Effector memory CD4-positive, alpha-beta T cell (primary cell): ENCODE measurements around the gene SHH.
"Not testable (repeated sequence)": the region's sequence is repeated elsewhere in the genome, so short reads cannot be mapped to it uniquely, and the experiment has no call there.

Experiments used
- DNase-seq, 3 donors: peaks; one replicate each; pipeline ENCODE4 v3.0.0-alpha.2; 2020
- H3K27ac ChIP-seq: 2 replicates; pipeline ENCODE4 v1.7.0; 2013; ENCODE audit warnings: mild to moderate bottlenecking, low read length, moderate library complexity; ENCODE audit not compliant: insufficient read depth, poor library complexity, severe bottlenecking
- H3K27me3 ChIP-seq: replicated peaks from 2 replicates; pipeline ENCODE4 v1.7.0; 2013; ENCODE audit warnings: mild to moderate bottlenecking, low read length; ENCODE audit not compliant: insufficient read depth, control insufficient read depth, poor library complexity, severe bottlenecking
- H3K36me3 ChIP-seq: 2 replicates; pipeline ENCODE4 v1.7.0; 2013; ENCODE audit warnings: mild to moderate bottlenecking, low read length, moderate library complexity; ENCODE audit not compliant: control insufficient read depth, insufficient read depth
- H3K4me1 ChIP-seq: 2 replicates; pipeline ENCODE4 v1.7.0; 2013; ENCODE audit warnings: low read length, mild to moderate bottlenecking; ENCODE audit not compliant: control insufficient read depth, insufficient read depth, poor library complexity, severe bottlenecking
- H3K4me3 ChIP-seq: 2 replicates; pipeline ENCODE4 v1.7.0; 2013; ENCODE audit warnings: low read length, low read depth, mild to moderate bottlenecking; ENCODE audit not compliant: insufficient read depth, poor library complexity, severe bottlenecking
- H3K9me3 ChIP-seq: 2 replicates; pipeline ENCODE4 v1.7.0; 2013; ENCODE audit warnings: mild to moderate bottlenecking, low read length, moderate library complexity; ENCODE audit not compliant: control insufficient read depth

The SHH gene

DNA sequence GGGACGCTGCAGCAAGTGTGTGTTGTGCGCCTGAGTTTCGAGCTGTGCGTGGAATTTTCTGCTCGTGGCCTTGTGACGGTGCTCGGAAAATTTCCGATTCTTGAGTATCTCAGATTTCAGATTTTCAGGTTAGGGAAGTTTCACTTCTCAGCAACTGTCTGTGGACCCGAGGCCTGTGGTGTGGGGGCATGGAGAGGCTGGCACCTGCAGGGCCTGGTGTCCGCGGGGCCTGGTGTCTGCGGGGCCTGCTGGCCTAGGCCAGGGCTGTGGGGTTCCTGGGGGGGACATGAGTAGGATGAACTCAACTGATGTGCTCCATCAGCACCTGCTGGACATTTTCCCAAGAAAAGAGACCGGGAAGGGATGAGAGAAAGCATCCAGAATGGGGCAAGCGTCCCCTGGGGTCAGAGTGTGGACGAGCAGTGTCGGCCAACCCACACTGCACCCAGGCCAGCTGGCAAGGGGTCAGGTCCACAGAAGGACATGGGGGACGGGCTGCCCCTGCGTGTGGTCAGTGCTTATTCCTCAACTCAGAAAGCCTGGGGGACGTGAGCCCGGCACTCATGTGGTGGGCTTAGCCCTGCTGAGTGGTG, 31.3 kb upstream of the SHH start:
- Histone ChIP-seq H3K9me3 (no peaks in the 10 kb centered on the region), H3K4me1 (no peaks in the 10 kb centered on the region), H3K36me3 (no peaks in the 10 kb centered on the region), H3K27me3 (no peaks in the 10 kb centered on the region), H3K4me3 (no peak overlapping the region), H3K27ac (no peak overlapping the region)
- no peak for DNase-seq

DNA sequence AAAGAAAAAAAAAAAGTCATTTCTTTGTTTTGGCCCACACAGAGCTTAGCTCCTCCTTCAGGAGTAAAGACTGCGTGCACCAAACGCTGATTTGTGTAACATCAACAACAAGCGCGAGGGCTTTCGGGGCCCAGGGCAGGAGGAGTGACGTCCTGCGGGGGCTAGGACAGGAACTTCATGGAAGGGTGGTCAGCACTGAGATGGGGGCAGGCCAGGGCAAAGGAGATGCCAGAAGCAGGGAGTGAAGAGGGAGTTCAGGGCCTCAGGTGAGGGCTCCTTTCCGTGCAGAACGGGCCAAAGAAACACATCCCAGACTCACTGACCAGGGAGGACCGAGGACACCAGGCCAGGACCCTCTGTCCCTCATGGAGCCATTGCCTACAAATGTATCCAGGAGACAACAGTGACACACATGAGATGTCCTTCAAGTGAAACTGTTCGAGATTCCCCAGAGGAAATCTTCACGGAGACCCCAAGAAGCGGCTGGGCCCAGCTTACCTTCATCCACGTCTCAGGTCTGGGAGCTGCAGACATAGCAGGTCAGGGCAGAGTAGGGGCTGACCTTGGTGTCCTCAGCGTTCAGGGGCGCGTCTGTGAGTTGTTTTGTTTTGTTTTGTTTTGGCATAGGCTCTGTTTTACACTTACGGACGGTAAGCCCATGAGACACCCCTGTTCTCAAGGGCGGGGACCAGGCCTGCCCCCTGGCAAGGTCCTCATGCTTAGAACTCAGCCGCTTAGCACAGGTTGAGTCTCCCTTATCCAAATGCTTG, 30.4 kb upstream of the SHH start:
- no peak overlapping the region for H3K27ac ChIP-seq
- no peaks in the 10 kb centered on the region for H3K9me3 ChIP-seq
- no peak for DNase-seq
- no peaks in the 10 kb centered on the region for H3K36me3 ChIP-seq
- H3K27me3 ChIP-seq = no peaks in the 10 kb centered on the region
- no peaks in the 10 kb centered on the region for H3K4me1 ChIP-seq
- no peak overlapping the region for H3K4me3 ChIP-seq

DNA sequence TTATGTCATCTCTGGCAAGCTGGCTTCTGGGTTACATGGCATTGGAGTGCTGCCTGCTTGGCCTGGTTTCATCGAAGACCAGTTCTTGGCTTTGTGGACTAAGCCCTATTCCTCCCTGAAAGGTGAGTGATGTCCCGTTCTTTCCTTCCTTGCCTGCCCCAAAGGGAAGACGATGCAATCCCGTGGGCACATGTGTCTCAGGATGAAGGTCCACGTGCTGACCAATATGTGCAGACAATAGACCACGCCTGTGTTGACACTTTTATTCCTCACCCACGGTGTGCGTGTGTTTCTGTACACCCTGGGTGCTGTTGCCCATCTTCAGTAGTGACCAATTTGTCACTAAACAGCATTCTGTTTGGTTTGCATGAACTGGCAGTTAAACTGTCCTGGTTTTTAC, 28.6 kb upstream of the SHH start:
- Histone ChIP-seq H3K9me3 (no peaks in the 10 kb centered on the region), H3K27me3 (no peaks in the 10 kb centered on the region), H3K36me3 (no peaks in the 10 kb centered on the region), H3K4me1 (no peaks in the 10 kb centered on the region), H3K4me3 (no peak overlapping the region), H3K27ac (no peak overlapping the region)
- no peak for DNase-seq

DNA sequence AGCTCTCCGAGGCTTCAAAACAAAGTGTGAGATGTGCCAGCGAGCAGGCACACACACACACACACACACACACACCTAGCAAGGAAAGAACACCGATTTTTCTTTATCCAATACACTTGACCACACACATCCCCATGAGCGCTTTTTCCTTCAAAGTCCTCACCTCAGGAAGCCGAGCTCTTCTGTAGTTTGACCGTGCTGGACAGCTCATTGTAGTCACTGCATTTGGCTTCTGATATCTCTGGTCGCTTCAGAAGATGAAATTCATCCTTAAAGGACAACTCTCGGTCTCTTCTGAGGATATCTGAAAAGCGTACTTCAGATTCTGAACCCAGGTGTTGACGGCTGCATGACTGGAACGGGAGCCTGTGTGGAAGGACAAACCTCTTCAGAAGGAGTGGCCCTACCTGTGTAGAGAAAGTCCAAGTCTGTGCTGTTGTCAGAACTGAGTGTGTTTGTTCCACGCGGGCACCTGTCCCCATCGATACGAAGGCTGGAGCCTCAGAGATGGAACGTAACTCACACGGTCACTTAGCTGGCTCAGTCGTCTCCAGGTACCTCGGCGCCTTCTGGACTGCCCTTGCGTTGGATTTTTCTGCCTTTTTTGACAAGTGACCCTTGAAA, 28.1 kb upstream of the SHH start:
- Histone ChIP-seq H3K27me3 (no peaks in the 10 kb centered on the region), H3K9me3 (no peaks in the 10 kb centered on the region), H3K36me3 (no peaks in the 10 kb centered on the region)

DNA sequence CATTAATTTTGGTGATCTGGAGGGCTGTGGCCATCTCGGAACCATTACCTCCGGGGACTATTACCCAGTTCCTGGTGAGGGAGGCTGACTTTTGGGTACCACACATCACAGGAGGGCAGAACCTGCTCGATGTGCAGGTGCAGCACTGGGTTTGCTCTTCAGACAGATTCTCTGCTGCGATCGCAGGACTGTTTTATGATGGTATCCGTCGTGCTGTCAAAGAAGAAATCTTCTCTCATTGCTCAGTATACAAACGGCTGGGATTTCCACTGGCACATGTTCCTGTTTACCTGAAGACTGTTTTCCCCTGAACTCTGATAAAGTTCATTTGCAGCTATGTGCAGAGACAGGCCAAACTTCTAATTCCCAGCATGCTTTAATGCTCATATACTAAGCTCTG, 27.2 kb upstream of the SHH start:
- Histone ChIP-seq H3K36me3 (no peaks in the 10 kb centered on the region), H3K9me3 (no peaks in the 10 kb centered on the region), H3K27ac (no peak overlapping the region), H3K4me1 (no peaks in the 10 kb centered on the region), H3K4me3 (no peak overlapping the region), H3K27me3 (no peaks in the 10 kb centered on the region)
- no peak for DNase-seq

More for the DNA sequence above, 28.1 kb upstream of the SHH start:
- no peak for DNase-seq
- H3K4me1 ChIP-seq = no peaks in the 10 kb centered on the region
- no peak overlapping the region for H3K4me3 ChIP-seq
- H3K27ac ChIP-seq = no peak overlapping the region

DNA sequence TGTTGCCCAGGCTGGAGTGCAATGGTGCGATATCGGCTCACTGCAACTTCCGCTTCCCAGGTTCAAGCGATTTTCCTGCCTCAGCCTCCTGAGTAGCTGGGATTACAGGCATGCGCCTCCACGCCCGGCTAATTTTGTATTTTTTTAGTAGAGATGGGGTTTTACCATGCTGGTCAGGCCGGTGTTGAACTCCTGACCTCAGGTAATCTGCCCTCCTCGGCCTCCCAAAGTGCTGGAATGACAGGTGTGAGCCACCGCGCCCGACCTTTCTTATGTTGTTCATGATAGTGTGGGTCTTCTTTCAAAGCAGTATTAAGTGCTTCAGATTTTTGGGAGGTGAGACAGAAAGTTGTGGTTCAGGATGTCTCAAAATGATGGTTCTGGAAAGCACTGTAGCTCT, 26.0 kb upstream of the SHH start:
- H3K4me3 ChIP-seq, H3K36me3 ChIP-seq, H3K27me3 ChIP-seq, H3K27ac ChIP-seq, H3K9me3 ChIP-seq, H3K4me1 ChIP-seq, DNase-seq: not testable (repeated sequence)

DNA sequence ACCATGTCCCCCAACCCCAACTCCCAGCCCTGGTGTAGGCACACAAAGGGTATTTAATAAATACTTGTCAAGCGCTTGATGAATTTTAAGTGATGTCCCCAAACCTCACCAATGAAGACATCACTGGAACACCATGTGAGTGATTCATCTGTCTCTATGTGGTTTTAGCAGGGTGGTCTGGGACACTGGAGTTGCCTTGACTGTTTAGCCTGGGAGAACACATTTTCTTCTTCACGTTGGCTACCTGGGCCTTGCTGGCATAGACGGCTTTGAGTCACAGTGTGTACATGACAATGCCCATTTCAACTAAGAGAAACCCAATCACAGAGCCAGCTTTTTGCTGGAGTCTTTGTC, 24.8 kb upstream of the SHH start:
- Histone ChIP-seq H3K27ac (no peak overlapping the region), H3K4me3 (no peak overlapping the region), H3K27me3 (no peaks in the 10 kb centered on the region), H3K9me3 (no peaks in the 10 kb centered on the region), H3K4me1 (no peaks in the 10 kb centered on the region), H3K36me3 (no peaks in the 10 kb centered on the region)
- no peak for DNase-seq

DNA sequence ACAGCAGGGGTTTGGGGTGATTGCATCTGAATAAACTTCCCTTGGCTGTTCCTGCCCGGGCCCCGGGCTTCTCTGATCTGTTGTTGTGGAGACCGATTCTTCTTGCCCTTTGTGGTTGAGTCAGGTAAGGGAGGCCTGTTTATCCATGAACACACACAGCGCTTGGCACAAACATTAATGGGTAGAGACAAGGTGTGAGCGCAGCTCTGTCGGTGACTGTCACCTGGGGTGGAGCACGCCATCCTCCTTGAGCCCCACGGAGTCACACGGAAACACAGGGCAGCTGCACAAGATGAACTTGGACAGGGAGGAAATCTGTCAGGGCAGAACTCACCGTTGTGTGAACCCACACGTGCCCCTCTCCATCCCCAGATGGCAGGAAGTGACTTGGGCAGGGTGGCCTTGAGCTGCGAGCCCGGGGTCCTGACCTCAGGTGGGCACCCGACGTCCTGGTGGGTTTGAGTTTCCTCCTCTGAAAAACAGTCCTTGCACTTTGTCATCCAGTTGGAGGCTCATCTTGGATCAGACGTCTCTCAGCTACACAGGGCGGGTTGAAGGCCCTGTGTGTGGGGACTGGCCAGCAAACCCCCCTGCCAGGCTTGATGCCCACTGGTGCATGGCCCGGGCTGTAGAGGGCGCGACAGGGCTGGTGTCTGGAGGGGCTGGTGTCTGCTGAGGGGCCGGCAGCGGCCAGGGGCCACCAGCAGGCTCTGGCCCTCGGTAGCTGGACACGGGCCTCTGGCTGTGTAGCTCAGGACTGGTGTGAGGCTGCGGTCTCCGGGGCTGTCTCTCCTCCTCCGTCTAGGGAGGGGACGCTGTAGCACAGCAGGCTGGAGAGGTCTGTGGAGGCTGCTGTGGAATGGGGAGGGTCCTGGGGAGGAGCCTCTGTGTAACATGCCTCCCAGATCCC, 24.2 kb upstream of the SHH start:
- no peaks in the 10 kb centered on the region for H3K4me1 ChIP-seq
- no peaks in the 10 kb centered on the region for H3K27me3 ChIP-seq
- no peak for DNase-seq
- no peaks in the 10 kb centered on the region for H3K9me3 ChIP-seq
- no peak overlapping the region for H3K4me3 ChIP-seq
- no peak overlapping the region for H3K27ac ChIP-seq
- H3K36me3 ChIP-seq = no peaks in the 10 kb centered on the region

DNA sequence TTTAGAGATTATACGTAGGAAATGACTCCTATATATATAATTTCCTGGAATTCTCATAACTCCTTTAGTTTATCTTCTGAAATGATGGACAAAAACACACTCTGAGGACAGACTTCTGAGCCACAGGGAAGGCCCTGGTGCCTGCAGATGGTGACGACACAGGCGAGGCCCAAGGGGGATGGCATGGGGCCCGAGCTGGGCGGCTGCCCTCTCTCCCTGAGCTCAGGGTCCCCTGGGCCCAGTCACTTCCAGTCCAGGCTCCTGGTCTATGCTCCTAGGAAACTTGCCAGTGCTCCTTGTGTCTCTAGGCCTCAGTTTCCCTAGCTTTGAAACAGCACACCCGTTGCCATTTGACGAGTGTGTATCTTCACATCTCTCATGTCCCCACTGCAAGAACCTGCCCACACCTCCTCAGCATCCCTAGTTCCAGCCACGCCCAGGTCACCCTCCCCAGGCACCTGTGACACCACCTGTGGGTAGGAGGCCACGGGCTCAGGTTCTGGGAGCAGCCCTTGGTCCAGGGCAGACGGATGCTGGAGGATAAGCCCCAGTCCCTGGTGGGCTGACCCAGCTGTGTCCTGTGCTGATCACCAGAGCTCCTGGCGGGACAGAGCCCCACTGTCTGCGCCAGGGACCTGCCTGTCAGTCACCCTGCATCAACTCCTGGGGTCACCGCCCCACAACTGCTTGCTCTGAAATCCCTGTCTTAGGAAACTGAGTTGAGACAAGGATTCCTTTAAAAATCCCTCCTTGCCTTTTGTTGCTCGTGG, 23.4 kb upstream of the SHH start:
- Histone ChIP-seq H3K36me3 (no peaks in the 10 kb centered on the region), H3K9me3 (no peaks in the 10 kb centered on the region), H3K4me3 (no peak overlapping the region), H3K27ac (no peak overlapping the region), H3K27me3 (no peaks in the 10 kb centered on the region), H3K4me1 (no peaks in the 10 kb centered on the region)
- no peak for DNase-seq
